Measurements from ENCODE around the gene PKD1.
A peak's percentile ranks its signal among the peaks of the same experiment; 100 is the strongest.
"Not testable (repeated sequence)": the region's sequence is repeated elsewhere in the genome, so short reads cannot be mapped to it uniquely, and the experiment has no call there.

The PKD1 gene

DNA sequence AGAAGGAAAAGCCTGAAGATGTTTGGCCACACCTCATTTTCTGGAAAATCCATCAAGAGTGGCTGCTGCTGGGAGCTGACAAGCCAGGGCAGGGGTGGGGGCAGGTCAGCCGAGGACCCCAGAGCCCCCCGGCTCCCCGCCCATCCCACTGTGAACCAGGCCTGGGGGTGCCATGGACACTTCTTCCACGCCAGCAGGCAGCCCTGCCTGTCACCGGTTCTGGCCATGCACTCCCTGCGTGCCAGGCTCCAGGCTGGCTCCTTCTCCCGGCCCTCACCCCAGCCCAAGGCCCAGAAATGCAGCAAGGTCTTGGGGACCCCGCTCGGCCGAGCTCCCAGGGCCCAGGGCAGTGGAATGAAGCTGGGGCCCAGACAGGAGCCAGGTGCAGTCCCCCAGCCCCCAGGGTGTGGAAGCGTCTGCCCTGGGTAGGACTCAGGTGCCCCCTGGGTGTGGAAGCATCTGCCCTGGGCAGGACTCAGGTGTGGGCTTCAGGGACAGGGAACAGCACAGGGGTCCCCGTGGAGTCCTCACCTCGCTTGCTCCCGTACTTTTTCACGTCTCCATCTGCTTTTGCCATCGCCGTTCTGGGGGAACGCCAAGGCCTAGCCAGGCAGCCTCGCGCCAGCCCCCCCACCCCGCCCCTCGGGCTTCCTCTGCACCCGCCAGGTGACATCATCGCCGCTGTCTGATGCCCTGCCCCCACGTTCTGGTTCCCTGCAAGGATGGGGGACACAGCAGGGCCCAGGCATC lies 12.6 kb downstream of the PKD1 start:
- not testable (repeated sequence) for DNase-seq

DNA sequence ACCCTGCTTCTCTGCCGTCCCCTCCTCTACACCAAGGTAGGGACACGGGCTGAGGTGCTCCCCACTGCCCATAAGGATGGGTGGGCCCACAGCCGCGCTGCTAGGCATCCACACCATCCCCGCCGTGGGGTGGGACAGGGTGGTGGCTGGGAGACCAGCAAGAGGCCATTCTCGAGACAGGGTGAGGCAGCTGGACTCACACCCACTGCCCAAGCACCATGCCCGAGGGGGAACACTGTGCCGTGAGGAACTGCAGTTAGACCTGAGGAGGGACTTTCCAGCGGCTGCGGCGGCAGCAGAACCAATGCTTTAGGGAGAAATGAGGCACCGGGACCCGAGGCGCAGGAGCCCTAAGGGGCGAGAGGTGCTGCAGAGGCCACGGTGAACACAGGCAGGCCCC lies 13.3 kb downstream of the PKD1 start:
- no peak for DNase-seq

DNA sequence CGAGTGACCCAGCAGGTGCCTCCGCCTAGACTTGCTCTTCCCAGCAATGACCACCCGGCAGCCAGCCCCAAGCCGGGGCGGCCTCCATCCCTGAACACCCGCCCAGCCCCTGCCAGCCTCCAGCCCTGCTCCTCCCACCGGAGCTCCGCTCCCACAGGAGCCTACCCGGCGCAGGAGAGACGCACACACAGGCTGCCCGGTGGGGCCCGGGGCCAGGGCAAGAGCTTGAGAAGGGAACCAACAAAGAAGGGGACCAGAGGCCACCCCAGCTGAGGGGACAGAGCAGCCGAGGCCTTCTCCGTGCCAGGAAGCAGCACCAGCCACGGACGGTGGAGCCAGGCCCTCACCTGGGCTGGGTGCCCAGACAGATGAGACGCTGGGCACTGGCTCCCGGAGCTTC lies 13.8 kb downstream of the PKD1 start:
- DNase-seq, result no peak

- DNase-seq, result peak in 3 of 4 experiments; percentile 23 to 41 (median 26)
These were observed 14.4 kb downstream of the PKD1 start for GRCh38 chr16:2121325-2121724.

DNA sequence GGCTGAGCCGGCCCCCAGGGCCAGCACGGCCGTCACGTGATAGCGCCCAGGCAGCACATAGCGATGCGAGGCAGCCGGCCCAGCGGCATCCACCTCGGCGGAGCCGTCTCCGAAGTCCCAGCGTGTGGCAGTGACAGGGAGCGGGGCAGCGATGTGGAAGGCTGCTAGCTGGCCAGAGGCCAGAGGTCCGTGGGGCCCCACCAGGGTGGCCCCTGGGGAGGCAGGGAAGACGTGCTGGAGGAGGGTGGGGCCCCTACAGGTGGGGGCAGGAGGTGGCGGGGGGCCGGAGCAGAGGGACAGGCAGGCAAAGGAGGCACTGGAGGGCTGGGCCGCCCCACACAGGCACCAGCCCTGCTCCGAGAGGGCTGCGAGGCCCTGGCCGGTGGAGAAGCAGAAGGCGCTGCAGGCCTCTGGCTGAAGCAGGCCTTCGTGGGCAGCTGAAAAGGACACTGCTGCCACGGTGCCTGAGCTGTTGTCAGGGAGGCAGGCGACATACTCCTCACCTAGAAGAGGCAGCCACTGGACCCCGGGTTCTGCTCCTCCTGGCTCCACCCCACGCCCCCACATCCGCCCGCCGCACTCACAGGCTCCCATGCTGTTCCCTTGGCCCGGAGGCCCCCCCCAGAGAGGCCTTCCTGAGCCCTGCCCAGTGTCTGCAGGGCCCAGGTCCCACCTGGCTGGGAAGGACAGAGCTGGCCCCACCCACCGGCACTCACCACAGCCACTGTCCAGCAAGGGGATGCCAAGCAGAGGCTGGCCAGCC lies 17.6 kb downstream of the PKD1 start:
- DNase-seq, result not testable (repeated sequence)

- DNase-seq, result not testable (repeated sequence)
These were observed 18.4 kb downstream of the PKD1 start for GRCh38 chr16:2117341-2117740.

DNA sequence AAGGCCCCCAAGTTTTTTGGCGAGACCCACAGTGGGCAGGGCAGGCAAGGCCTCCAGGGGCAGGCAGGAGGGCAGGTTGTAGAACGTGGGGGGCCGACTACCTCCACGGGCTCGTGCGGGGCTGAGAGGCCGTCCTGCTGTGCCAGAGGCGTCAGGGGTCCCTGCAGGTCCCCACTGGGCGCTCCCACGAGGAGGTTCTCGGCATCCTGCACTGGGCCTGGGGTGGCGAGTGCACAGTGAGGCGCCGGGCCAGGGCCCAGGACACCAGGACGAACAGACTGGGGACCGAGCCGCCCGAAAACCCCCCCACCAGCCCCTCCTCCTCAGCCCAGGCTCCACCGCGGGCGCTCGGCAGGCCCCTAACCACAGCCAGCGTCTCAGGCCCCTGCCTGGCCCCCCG lies 19.3 kb downstream of the PKD1 start:
- not testable (repeated sequence) for DNase-seq

GRCh38 chr16:2115591-2115973 lies 20.1 kb downstream of the PKD1 start:
- no peak for DNase-seq

DNA sequence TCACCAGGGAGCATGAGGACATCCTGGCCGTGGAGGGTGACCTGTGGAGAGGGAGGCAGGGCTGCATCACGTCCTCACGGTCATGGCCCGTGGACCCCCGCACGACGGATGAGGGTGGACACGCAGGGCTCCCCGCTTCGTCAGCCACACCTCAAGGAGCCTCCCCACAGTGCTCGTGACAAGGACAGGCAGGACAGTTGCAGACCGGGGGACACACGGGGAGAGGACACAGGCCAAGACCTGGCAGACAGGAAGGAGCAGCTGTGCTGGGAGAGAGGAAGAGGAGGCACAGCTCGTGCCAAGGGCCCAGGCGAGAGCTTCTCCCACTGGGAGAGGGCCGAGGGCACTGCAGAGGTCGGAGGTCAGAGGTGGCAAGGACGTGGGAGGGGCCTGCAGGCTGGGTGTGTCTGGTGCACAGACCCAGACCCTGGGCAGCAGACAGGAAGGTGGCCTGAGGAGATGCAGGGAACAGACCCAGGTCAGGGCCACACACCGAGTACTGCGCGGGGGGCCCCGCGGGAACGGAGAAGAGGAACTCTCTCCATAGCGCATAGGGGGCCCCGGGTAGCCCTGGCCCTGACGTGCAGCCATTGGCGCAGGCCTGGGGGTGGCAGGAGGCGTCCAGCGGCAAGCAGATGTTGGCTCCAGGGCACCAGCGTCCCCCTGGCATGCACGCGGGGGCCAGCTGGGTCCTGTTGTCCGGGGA lies 20.7 kb downstream of the PKD1 start:
- not testable (repeated sequence) for DNase-seq

- DNase-seq, result not testable (repeated sequence)
These were observed 21.5 kb downstream of the PKD1 start for GRCh38 chr16:2114225-2114624.

- not testable (repeated sequence) for DNase-seq
These were observed 23.1 kb downstream of the PKD1 start for GRCh38 chr16:2112539-2113106.

GRCh38 chr16:2111412-2112335 lies 24.0 kb downstream of the PKD1 start:
- not testable (repeated sequence) for DNase-seq

GRCh38 chr16:2111009-2111353 lies 24.7 kb downstream of the PKD1 start:
- not testable (repeated sequence) for DNase-seq

DNA sequence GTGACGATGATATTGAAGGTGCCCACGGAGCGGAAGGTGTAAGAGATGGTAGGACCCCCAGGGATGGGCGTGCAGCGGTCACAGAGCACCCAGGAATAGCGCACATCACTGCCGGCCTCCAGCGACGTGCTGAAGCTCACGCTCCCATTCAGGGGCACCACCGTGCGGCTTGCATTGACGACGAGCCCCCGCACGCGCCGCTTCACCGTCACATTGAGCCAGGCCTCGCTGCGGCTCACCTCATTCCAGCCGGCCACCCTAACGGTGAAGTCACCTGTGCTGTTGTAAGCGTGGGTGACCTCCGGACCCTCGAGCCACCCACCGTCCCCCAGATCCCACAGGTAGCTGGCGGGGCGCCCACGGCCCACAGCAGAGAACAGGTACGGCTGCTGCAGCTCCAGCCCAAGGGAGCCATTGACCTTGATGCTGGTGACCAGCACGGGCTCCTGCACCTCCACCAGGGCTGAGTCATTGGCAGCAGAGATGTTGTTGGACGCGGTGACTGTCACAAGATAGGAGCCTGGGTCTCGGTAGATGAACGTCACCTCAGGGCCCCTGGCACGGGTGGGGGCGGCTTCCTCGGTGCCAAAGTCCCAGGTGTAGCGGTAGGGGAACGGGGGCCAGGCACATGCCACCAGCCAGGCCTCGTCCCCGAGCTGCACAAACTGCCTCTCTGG lies 25.2 kb downstream of the PKD1 start:
- DNase-seq, result not testable (repeated sequence)

- DNase-seq, result not testable (repeated sequence)
These were observed 25.8 kb downstream of the PKD1 start for GRCh38 chr16:2109872-2110271.

DNA sequence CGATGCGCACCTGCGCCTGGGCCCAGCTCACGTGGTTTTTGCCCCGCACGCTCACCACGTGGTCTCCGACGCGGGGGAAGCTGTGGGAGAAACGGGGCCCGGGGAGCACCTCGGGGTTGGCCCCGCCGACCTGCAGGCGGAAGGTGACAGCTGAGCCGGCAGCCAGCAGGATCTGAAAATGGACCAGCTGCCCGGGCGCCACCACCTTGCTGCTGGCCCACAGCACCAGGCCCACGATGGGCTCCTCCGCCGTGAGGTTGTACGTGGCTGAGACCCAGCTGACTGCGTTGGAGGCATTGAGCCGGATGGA lies 26.5 kb downstream of the PKD1 start:
- DNase-seq, result not testable (repeated sequence)

- DNase-seq, result not testable (repeated sequence)
These were observed 27.0 kb downstream of the PKD1 start for GRCh38 chr16:2108446-2109270.

DNA sequence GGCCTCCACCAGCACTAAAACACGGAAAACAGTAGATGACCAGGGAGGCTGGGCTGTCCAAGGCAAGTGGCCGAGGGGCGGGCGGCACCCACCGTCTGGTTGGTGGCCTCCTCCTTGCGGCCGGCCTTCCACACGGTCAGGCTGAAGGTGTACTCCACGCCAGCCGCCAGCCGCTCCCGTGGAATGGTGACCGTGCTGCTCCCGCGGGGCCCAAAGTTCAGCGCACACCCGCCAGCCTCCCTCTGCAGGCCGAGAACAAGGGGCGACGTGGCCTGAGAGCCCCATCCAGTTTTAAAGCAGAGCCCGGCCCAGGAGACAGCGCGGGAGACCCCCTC lies 27.9 kb downstream of the PKD1 start:
- not testable (repeated sequence) for DNase-seq

- DNase-seq, result not testable (repeated sequence)
These were observed 28.4 kb downstream of the PKD1 start for GRCh38 chr16:2107121-2107790.

- not testable (repeated sequence) for DNase-seq
These were observed 29.5 kb downstream of the PKD1 start for GRCh38 chr16:2106211-2106610.

Data from suppressor macrophage (primary cell).